OCI-M1 (cell line): ENCODE measurements around the gene PCYT1A.
"Not testable (repeated sequence)": the region's sequence is repeated elsewhere in the genome, so short reads cannot be mapped to it uniquely, and the experiment has no call there.

ENCODE experiments used
- DNase-seq: peaks from one replicate; lab custom pipeline; 2025; lab: John Stamatoyannopoulos, UW

PCYT1A gene

GRCh38 chr3:196214783-196215441, 72.6 kb downstream of the PCYT1A start:
- no peak for DNase-seq

- DNase-seq = no peak
Observed at GRCh38 chr3:196210673-196211556, 76.6 kb downstream of the PCYT1A start, which contains the start of gene ZDHHC19. TSS of gene ZDHHC19 (minus strand) at chr3:196211400. CDS start at chr3:196211315, 85 bp downstream.

DNA sequence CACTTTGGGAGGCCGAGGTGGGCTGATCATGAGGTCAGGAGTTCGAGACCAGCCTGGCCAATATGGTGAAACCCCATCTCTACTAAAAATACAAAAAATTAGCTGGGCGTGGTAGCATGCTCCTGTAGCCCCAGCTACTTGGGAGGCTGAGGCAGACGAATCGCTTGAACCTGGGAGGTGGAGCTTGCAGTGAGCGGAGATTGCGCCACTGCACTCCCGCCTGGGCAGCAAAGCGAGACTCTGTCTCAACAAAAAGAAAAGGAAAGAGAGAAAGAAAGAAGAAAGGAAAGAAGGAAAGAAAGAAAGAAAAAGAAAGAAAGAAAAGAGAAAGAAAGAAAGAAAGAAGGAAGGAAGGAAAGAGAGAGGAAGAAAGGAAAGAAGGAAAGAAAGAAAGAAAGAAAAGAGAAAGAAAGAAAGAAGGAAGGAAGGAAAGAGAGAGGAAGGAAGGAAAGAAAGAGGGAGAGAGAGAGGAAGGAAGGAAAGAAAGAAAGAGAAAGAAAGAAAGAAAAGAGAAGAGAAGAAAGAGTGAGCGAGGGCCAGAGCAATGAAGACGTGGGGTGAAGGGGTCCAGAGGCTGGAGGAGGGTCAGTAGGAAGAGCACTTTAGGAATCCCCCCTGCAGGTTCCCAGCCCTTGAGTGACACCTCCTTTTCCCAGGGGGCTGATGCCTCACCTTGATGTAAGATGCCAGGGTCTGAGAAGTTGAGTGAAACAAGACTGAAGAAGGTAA, 77.4 kb downstream of the PCYT1A start:
- DNase-seq = not testable (repeated sequence)

DNA sequence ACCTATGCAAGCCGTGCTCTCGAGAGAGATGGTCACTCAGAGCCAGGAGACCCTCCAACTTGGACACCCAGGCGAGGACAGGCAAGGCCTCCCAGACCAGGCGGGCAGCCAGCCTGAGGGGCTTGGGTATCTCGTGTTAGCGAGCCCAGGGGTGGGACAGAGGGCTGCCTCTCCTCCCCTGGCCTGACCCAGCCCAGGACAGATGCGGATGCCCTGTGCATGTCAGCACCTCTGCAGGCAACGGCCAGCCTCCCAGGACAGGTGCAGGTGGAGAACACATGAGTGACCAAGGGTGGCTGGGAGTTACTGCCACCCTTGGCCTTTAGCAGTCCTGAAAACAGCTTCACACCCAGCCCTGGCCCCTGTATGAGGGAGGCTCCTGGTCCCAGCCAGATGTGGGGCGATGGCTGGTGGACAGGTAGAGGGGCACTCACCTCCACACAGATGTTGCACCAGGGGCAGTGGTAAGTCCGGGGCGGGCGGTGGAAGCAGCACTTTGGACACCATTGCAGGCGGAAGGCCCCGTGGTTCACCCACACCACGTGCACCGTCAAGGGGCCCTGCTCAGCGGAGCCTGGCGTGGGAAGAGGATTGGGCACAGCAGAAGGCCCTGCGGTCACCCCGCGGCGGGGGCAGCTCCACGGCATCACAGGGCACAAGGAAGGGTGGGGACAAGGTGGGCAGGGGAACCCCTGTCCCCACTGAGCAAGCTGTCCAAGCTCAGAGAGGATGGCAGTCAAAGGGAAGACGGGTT, 78.4 kb downstream of the PCYT1A start:
- DNase-seq = no peak

- DNase-seq = no peak
Observed at GRCh38 chr3:196207833-196208607, 79.5 kb downstream of the PCYT1A start.

GRCh38 chr3:196207159-196207832, 80.2 kb downstream of the PCYT1A start:
- no peak for DNase-seq

- peak; percentile 14 for DNase-seq
Observed at GRCh38 chr3:196205442-196206205, 81.9 kb downstream of the PCYT1A start.

- no peak for DNase-seq
Observed at GRCh38 chr3:196203846-196204245, 83.7 kb downstream of the PCYT1A start.

- no peak for DNase-seq
Observed at GRCh38 chr3:196202516-196202970, 85.0 kb downstream of the PCYT1A start.

- DNase-seq = peak; percentile 11
Observed at GRCh38 chr3:196198771-196199753, 88.5 kb downstream of the PCYT1A start.

- DNase-seq = no peak
Observed at GRCh38 chr3:196198081-196198675, 89.3 kb downstream of the PCYT1A start.

GRCh38 chr3:196197524-196197923, 90.0 kb downstream of the PCYT1A start:
- no peak for DNase-seq

- no peak for DNase-seq
Observed at GRCh38 chr3:196195664-196196265, 91.8 kb downstream of the PCYT1A start.

DNA sequence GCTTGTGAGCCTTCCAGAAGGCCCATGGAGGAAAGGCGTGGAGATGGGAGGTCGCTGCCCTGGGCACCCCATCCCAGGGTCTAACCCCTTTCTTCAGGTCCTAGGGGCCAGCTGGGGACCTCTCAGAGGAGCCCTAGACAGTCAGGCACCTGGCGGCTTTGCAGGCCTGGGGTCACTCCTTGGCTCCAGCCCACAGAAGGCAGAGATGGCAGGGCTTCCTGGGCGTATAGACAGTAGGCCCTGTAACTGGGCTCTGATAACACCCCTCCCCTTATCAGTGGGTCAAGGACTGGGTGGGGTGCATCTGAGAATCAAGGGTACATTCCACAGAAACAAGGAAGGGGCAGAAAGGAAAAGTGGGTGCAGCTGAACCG, 93.0 kb downstream of the PCYT1A start:
- peak; percentile 34 for DNase-seq

- peak; percentile 78 for DNase-seq
Observed at GRCh38 chr3:196193736-196194541, 93.6 kb downstream of the PCYT1A start.

DNA sequence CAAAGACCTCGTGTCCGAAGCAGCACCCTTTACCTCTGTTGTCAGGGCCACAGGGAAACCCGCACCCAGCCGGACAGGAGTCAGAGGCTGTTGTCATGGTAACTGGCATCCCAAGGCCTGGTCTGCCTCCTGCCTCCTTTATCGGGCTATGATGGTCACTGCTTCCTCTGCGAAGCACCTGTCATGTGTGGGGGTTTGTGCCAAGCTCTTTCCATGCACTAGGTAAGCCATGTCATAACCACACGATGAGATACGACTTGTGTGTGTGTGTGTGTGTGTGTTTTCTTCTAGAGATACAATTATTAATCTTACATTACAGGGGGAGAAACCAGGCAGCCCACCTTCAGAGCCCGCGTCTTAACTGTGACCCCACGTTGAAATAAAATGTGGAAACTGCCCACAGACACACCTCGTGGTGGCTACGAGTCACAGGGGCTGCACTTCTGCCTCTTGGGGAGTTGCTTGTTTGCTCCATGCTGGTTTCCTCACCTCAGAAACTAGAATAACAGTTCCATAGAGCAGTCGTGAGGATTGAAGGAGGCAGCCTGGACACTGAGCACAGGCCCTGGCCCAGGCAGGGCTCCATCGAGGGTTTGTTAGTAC, 94.3 kb downstream of the PCYT1A start:
- DNase-seq = peak; percentile 63
